HepG2 (cell line): ENCODE data around the gene PTGES. TPM values are rescaled to one million over a fixed set of nuclear protein-coding genes. Genes with fewer than 3 reads are reported as not detected.

ENCODE experiments used
- ATAC-seq: fragments of 200-7000 bp; cut with Tn5 transposase; 3 replicates; pipeline ENCODE4 v1.9.1; 2020; ENCODE audit warnings: mild to moderate bottlenecking, moderate library complexity
- BruUV-seq: library from RNA; stranded (reverse); fragments of 400-500 nt; replicated peaks from 2 replicates; lab custom pipeline; 2021; lab: Mats Ljungman, UMichigan
- CTCF ChIA-PET: fragments of 300-600 bp; formaldehyde crosslinking; extraction: SDS; loops from one replicate; lab custom pipeline; 2021; ENCODE audit warnings: low total read pairs, inconsistent platforms, low intra/inter-chr PET ratio; lab: Yijun Ruan, JAX
- POLR2A ChIA-PET: fragments of 350-600 bp; sonication (Branson Sonifier 250); formaldehyde crosslinking; loops from one replicate; lab custom pipeline; 2020; ENCODE audit warnings: antibody characterized with exemption, inconsistent platforms; lab: Yijun Ruan, JAX
- DNase-seq: peaks from one replicate; pipeline ENCODE4 v3.0.0-alpha.2; 2015; ENCODE audit warnings: low spot score
- FAIRE-seq: peaks from 3 replicates; lab custom pipeline; 2011; peaks lifted over from hg19 to GRCh38; lab: Jason Lieb, UNC
- H2AFZ ChIP-seq: one replicate; pipeline ENCODE4 v1.6.1; 2011; ENCODE audit warnings: low read length, inconsistent platforms
- H3K27ac ChIP-seq: fragments of 300-600 bp; 3 replicates; pipeline ENCODE4 v1.8.0; 2011; ENCODE audit warnings: mixed run types, mild to moderate bottlenecking, mixed read lengths, low read length, inconsistent platforms; ENCODE audit not compliant: insufficient read depth; ENCODE audit errors: extremely low read length
- H3K27me3 ChIP-seq, 2 experiments: fragments of 200-600 bp in 1 of 2; 2 replicates in 1 of 2; 3 replicates in 1 of 2; pipeline versions ENCODE4 v1.6.0 to v1.8.0; 2011; ENCODE audit warnings: low read length in 2 of 2, mild to moderate bottlenecking in 2 of 2, moderate library complexity in 2 of 2, inconsistent platforms in 1 of 2; ENCODE audit not compliant: insufficient read depth in 2 of 2, control insufficient read depth in 1 of 2
- H3K36me3 ChIP-seq, 2 experiments: fragments of 200-600 bp in 1 of 2; replicated peaks in 1 of 2; 2 replicates in 1 of 2; 3 replicates in 1 of 2; pipeline versions ENCODE4 v1.5.1 to v1.8.0; 2011; ENCODE audit warnings: low read length in 2 of 2, inconsistent platforms in 1 of 2; ENCODE audit not compliant: insufficient read depth in 2 of 2, control insufficient read depth in 1 of 2
- H3K4me1 ChIP-seq: 2 replicates; pipeline ENCODE4 v1.5.1; 2012; ENCODE audit warnings: low read length, inconsistent platforms; ENCODE audit not compliant: insufficient read depth
- H3K4me2 ChIP-seq: 2 replicates; pipeline ENCODE4 v1.6.0; 2011; ENCODE audit warnings: low read depth, low read length, inconsistent platforms
- H3K4me3 ChIP-seq, 3 experiments: fragments of 200-600 bp in 1 of 3; sonication (generic), shearing (Covaris generic) in 1 of 3; replicated peaks in 1 of 3; 2 replicates each; pipeline ENCODE4 v1.5.1; 2011 to 2016; ENCODE audit warnings: low read length in 3 of 3, inconsistent platforms in 2 of 3, low read depth in 2 of 3, mild to moderate bottlenecking in 2 of 3, control low read depth in 1 of 3, mixed read lengths in 1 of 3; ENCODE audit not compliant: insufficient read depth in 1 of 3
- H3K79me2 ChIP-seq: one replicate; pipeline ENCODE4 v1.6.1; 2011; ENCODE audit warnings: low read length, inconsistent platforms; ENCODE audit not compliant: insufficient read depth
- H3K9ac ChIP-seq: 2 replicates; pipeline ENCODE4 v1.6.0; 2011; ENCODE audit warnings: mild to moderate bottlenecking, low read depth, low read length, inconsistent platforms; ENCODE audit not compliant: insufficient read depth
- H3K9me3 ChIP-seq: 2 replicates; pipeline ENCODE4 v1.5.1; 2012; ENCODE audit warnings: mild to moderate bottlenecking, low read length
- H4K20me1 ChIP-seq: 2 replicates; pipeline ENCODE4 v1.6.0; 2011; ENCODE audit warnings: inconsistent platforms, mild to moderate bottlenecking, low read length, moderate library complexity; ENCODE audit not compliant: insufficient read depth
- CEBPG ChIP-seq: IDR thresholded peaks from 2 replicates; pipeline ENCODE4 v1.6.1; 2016
- FLYWCH1 ChIP-seq: sonication (generic); formaldehyde crosslinking; IDR thresholded peaks from 2 replicates; pipeline ENCODE4 v1.8.1; 2023; ENCODE audit warnings: mild to moderate bottlenecking, missing genetic modification reagents
- KLF12 ChIP-seq: sonication (generic); formaldehyde crosslinking; IDR thresholded peaks from 2 replicates; pipeline ENCODE4 v1.4.0; 2020; ENCODE audit warnings: missing genetic modification reagents, borderline replicate concordance
- NR2C2 ChIP-seq: sonication (generic); formaldehyde crosslinking; IDR thresholded peaks from 2 replicates; pipeline ENCODE4 v1.4.0; 2020; ENCODE audit warnings: missing genetic modification reagents, mild to moderate bottlenecking, moderate library complexity, borderline replicate concordance
- POLR2A ChIP-seq, 2 experiments: IDR thresholded peaks; 2 replicates each; pipeline ENCODE4 v1.6.1; 2011; ENCODE audit warnings: low read depth in 2 of 2, low read length in 2 of 2, mild to moderate bottlenecking in 1 of 2, moderate library complexity in 1 of 2; ENCODE audit not compliant: insufficient read depth in 1 of 2
- SMARCE1 ChIP-seq: fragments of 450-650 bp; IDR thresholded peaks from 2 replicates; pipeline ENCODE4 v1.6.1; 2017; ENCODE audit warnings: borderline replicate concordance
- STAG1 ChIP-seq: sonication (generic); formaldehyde crosslinking; IDR thresholded peaks from 2 replicates; pipeline ENCODE4 v1.4.0; 2020; ENCODE audit warnings: missing genetic modification reagents
- ZNF414 ChIP-seq: sonication (generic); formaldehyde crosslinking; IDR thresholded peaks from 2 replicates; pipeline ENCODE4 v1.5.0; 2020; ENCODE audit warnings: missing genetic modification reagents
- ZNF460 ChIP-seq: sonication (generic); formaldehyde crosslinking; IDR thresholded peaks from 2 replicates; pipeline ENCODE4 v1.5.1; 2020; ENCODE audit warnings: missing genetic modification reagents, mild to moderate bottlenecking, borderline replicate concordance
- ZNF607 ChIP-seq: sonication (generic); formaldehyde crosslinking; IDR thresholded peaks from 2 replicates; pipeline ENCODE4 v1.5.1; 2020; ENCODE audit warnings: missing genetic modification reagents, mild to moderate bottlenecking, borderline replicate concordance
- WGBS: methylation state at CpG from one replicate; pipeline ENCODE4 v1.1.6; 2017; ENCODE audit warnings: low lambda C conversion rate; 5-methylcytosine and 5-hydroxymethylcytosine counted together
- in situ Hi-C: cut with HindIII; loops from 2 replicates; pipeline ENCODE4 v1.10.0; 2017; ENCODE audit warnings: low pct_unique_long_range_greater_than_20kb; ENCODE audit not compliant: extremely low pct_ligation_motif_present
- intact Hi-C: fragments of 100-400 bp; cut with micrococcal nuclease; formaldehyde crosslinking; loops from one replicate; pipeline ENCODE4 v1.10.0; 2022; ENCODE audit not compliant: unreplicated experiment
- polyA plus RNA-seq, 8 experiments: library from polyadenylated mRNA; depleted of rRNA in 3 of 8; stranded (reverse) in 7 of 8; unstranded in 1 of 8; fragments of >200 nt; fragmentation: Illumina TruSeq in 4 of 8; extraction: Trizol in 4 of 8; gene quantifications; 2 replicates each; pipeline versions ENCODE4 v1.2.1 to v1.2.3, GENCODE V29; 2011 to 2016; ENCODE audit warnings: low read depth in 4 of 8, missing spikeins in 1 of 8, mixed read lengths in 1 of 8; ENCODE audit not compliant: insufficient read depth in 1 of 8
- total RNA-seq, 5 experiments: library from RNA; depleted of rRNA; stranded (reverse); fragments of >200 nt; fragmentation: Illumina TruSeq; extraction: Trizol; gene quantifications; 2 replicates each; pipeline ENCODE4 v1.2.3, GENCODE V29; 2016; ENCODE audit warnings: low read depth in 1 of 5

Gene PTGES
- total and polyA plus RNA-seq, 2 of the 13 experiments (the other 11 are each of a cell fraction or from before 2014, with no cell fraction given): 0.07 TPM; not detected in 1

- Histone ChIP-seq H3K27me3 (peaks cover 8 to 52% of the 10 kb centered on the region in 2 experiments; a peak in 4 of 5 replicates), H3K9me3 (no peaks in the 10 kb centered on the region)
- TF ChIP-seq SMARCE1: no peak
- TF ChIP-seq FLYWCH1: no peak
- no peak for TF ChIP-seq NR2C2 (CRISPR knock-in tag)
- TF ChIP-seq, all 625 proteins: peak for 0
- FAIRE-seq (no peak), ATAC-seq (no peak), DNase-seq (no peak)
- WGBS: 34% methylated on average over 6 of the region's 6 CpGs
- H3K9ac ChIP-seq: no peak overlapping the region
- intact Hi-C loops: no loop called here
- in situ Hi-C loops: no loop called here
- H3K27ac ChIP-seq: no peak overlapping the region
- no peak overlapping the region for H3K4me2 ChIP-seq
- no peaks in the 10 kb centered on the region for H3K4me1 ChIP-seq
- H3K4me3 ChIP-seq: no peak overlapping the region
- H3K79me2 ChIP-seq: no peaks in the 10 kb centered on the region
- no TSS peak for BruUV-seq
- H3K36me3 ChIP-seq: no peaks in the 10 kb centered on the region
- CTCF ChIA-PET: no interaction called here
- POLR2A ChIA-PET: no interaction called here
- no peaks in the 10 kb centered on the region for H4K20me1 ChIP-seq
- no peak overlapping the region for H2AFZ ChIP-seq
Observed at GRCh38 chr9:129708793-129709192, 44.0 kb downstream of the PTGES start.

- no peaks in the 10 kb centered on the region for H3K79me2 ChIP-seq
- no peak for ATAC-seq
- ChIA-PET CTCF (no interaction called here), POLR2A (no interaction called here)
- intact Hi-C loops (no loop called here), in situ Hi-C loops (no loop called here)
- no peak overlapping the region for H2AFZ ChIP-seq
- no peaks in the 10 kb centered on the region for H3K36me3 ChIP-seq
- no peak overlapping the region for H3K9ac ChIP-seq
- no peaks in the 10 kb centered on the region for H4K20me1 ChIP-seq
- H3K9me3 ChIP-seq: no peaks in the 10 kb centered on the region
- H3K27me3 ChIP-seq: peaks cover 6 to 51% of the 10 kb centered on the region in 2 experiments; a peak in 4 of 5 replicates
- no peak for FAIRE-seq
- 22% methylated on average over 4 of the region's 8 CpGs for WGBS
- no peak overlapping the region for H3K4me3 ChIP-seq
- no peak overlapping the region for H3K4me2 ChIP-seq
- no peaks in the 10 kb centered on the region for H3K4me1 ChIP-seq
- no peak overlapping the region for H3K27ac ChIP-seq
- BruUV-seq: no TSS peak
- TF ChIP-seq ZNF607 (CRISPR knock-in tag) (no peak), STAG1 (no peak), ZNF460 (CRISPR knock-in tag) (no peak), KLF12 (CRISPR knock-in tag) (no peak), CEBPG (no peak), POLR2A (IDR thresholded peaks at IDR 0.05; ENCODE audit: insufficient read depth in 1 of 2, low read depth in 2 of 2, low read length in 2 of 2) (no peak), ZNF414 (CRISPR knock-in tag) (no peak)
- no peak for DNase-seq
Observed at GRCh38 chr9:129704807-129705206, 48.0 kb downstream of the PTGES start.
